HG03175 (cell line): ENCODE data around the gene C1QC.
"Not testable (repeated sequence)": the region's sequence is repeated elsewhere in the genome, so short reads cannot be mapped to it uniquely, and the experiment has no call there.

Source experiments
- ATAC-seq: cut with Tn5 transposase; IDR thresholded peaks from one replicate; pipeline ENCODE4 v1.9.1; 2021; ENCODE audit warnings: mild to moderate bottlenecking, moderate library complexity; ENCODE audit not compliant: unreplicated experiment

C1QC gene

DNA sequence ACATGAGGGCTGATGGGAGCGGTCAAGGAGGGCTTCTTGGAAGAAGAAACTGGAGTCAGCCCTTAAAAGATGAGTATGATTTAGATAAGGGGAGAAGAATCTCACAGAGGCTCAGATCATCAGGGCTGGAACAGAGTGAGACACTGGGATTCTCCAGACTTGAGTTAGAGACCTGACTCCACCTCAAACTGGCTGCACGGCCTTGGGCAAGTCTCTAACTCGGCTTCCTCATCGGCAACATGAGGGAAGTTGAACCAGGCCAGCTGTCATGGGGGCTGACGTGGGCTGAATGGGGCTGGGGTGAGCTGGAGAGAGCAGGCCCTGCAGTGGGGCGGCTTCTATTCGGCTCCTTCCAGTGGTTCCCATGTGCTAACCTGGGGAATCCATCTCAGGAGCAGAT lies 2.5 kb downstream of the C1QC start:
- no peak for ATAC-seq

GRCh38 chr1:22646384-22646783 lies 3.0 kb downstream of the C1QC start:
- no peak for ATAC-seq

DNA sequence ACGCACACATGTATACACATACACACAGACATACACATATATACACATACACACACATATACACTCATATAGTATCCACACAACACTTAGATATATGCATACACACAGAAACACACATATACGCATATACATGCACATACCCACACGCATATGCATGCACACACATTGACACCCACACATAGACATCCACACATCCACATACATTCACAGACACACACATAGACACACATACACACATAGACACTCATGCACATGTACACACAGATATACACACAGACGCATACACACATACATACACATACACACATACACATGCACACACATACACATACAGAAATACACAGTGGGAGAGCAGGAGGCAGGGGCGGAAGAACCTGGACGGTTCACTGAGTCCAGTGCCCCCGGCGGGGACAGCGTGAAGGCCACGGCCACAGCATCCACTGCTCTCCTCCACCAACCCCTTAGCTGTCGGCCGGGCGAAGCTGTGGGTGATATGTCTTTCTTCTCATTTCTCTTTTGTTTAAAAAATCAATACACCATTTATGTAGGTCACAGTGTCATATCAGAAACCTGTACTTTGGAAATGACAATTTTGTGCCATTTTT lies 6.8 kb downstream of the C1QC start:
- ATAC-seq, result no peak

DNA sequence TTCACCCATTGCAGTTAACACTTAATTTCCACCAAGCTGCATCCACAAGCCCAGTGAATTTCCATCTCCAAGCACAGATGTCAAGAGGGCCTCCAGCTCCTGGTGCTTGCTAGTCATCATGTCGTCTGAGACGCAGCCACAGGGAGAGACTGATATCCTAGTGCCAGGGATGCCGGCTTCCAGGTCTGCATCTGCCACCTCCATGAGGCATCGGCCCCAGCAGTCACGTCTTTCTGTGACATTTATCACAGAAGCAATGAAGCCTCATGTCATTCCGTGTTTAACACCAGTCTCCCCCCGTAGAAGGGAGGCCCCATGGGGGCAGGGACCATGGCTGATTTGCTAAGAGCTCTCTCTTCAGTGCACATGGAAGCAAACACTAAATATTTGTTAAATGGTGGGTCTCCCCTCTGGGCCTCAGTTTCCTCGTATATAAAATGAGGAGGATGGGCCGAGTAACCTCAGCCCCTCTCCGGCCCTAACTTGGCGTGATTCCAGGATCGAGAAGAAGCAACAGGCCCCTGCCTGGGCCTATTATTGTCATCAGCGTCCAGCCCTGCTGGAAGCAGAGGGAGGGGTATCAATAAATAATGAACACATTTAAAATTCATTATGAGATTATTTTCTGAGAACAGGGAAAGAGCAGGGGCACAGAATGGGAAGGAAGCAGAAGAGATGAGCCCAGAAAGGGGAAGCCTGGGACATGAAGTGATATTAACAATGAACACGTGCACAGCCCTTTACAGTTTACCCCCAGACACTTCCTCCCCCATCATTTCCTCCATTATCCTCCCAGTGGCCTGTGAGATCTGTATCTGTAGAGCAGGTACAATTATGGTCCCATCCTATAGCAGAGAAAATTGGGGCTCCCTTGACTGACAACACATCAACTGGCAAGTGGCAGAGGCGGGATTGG lies 8.8 kb downstream of the C1QC start:
- no peak for ATAC-seq

DNA sequence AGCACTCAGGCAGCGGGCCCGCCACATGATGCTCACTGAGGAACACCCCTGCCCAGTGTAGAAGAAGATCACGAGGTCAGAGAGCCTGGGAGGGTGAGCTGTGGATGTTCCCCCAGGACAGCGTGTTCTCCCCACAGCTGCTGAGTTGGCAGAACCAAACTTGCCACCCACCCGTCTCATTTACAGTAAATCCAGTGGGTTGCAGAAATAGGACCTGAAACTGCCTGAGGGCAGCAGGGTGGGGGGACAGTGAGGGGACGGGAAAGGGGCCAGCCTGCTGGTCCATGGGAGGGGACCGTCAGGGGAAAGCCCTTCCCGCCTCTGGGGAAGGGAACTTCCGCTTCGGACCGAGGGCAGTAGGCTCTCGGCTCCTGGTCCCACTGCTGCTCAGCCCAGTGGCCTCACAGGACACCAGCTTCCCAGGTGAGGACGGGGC lies 9.5 kb downstream of the C1QC start, which contains the start of gene C1QB:
C1QB (plus strand) TSS at position 356 of the 436 bp plus-strand sequence. CDS start 6,227 bp downstream, outside the sequence.
- ATAC-seq, result no peak

DNA sequence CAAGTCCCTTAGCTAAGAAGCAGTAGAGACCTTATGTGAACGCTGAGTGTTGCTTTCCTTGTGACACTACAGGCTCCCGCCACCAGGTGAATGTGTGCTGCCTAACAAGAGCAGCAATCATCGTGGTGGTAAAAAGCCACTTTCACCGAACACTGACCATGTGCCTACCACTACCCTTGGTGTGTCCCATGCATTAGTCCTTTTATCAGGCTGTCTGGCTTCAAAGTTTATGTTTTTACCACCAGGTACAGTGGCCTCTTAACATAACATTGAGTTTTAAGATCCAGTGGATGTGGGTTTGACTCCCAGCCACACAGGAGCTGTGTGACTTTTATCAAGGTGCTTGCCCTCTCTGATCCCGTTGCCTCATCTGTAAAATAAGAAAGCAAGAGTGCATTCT lies 11.3 kb downstream of the C1QC start:
- ATAC-seq, result no peak

- no peak for ATAC-seq
These were observed 15.1 kb downstream of the C1QC start for GRCh38 chr1:22658385-22659163.

DNA sequence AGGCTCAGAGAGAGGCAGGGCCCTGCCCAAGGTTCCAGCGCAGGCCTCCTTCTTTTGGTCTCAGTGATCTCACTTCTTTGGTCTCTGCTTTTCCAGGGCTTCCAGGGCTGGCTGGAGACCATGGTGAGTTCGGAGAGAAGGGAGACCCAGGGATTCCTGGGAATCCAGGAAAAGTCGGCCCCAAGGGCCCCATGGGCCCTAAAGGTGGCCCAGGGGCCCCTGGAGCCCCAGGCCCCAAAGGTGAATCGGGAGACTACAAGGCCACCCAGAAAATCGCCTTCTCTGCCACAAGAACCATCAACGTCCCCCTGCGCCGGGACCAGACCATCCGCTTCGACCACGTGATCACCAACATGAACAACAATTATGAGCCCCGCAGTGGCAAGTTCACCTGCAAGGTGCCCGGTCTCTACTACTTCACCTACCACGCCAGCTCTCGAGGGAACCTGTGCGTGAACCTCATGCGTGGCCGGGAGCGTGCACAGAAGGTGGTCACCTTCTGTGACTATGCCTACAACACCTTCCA lies 17.3 kb downstream of the C1QC start:
- no peak for ATAC-seq

GRCh38 chr1:22661880-22662279 lies 18.4 kb downstream of the C1QC start:
- ATAC-seq, result no peak

DNA sequence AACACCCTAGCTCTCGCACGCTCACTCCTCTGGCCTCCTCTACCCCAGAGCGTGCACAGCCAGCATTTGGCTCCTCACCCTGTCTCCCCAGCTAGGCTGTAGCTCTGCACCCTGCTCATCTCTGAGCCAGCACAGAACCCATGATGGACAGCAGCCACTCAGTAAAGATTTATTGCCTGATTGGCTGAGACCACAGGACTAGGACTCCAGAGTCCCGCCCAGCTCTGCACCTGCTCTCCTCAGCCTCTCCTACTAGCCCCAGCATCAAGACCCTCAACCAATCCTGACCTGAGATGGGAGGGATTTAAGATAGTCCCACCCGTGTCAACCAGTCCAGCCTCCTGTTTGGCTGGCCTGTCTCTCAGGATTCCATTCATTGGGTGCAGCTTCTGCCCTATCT lies 18.9 kb downstream of the C1QC start:
- ATAC-seq, result no peak

DNA sequence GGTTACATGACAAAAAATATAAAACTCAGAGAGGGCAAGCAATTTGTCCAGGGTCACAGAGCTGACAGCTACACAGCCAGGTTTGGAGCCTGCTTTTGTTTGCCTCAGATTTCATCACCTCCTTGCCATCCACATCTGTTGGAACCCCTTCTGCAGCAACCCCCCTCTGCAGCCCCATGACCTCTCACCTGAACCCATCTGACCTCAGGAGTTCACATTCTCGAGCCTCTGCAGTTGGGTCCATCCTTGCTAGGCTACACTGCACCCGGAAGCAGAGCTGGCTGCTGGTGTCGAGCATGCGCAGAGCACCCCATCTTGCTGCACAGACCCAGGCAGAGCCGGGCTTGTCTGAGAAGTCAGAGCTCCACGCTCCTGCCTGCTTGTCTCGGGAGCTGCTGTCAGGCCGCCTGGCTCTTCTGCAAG lies 19.6 kb downstream of the C1QC start:
- no peak for ATAC-seq

- ATAC-seq, result no peak
These were observed 22.3 kb downstream of the C1QC start for GRCh38 chr1:22665752-22666151.

- no peak for ATAC-seq
These were observed 23.0 kb downstream of the C1QC start for GRCh38 chr1:22666412-22666811.

DNA sequence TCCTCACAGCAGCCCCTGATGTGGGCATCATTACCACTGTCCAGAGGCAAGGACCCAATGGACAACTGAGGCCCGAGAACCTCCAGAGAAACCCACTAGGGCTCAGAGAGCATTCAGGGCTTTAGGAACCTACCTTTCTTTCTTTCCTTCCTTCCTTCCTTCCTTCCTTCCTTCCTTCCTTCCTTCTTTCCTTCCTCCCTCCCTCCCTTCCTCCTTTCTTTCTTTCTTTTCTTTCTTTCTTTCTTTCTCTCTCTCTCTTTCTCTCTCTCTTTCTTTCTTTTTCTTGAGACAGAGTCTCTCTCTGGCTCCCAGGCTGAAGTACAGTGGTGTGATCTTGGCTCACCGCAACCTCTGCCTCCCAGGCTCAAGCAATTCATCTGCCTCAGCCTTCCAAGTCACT lies 25.4 kb downstream of the C1QC start:
- not testable (repeated sequence) for ATAC-seq

GRCh38 chr1:22670352-22670975 lies 27.0 kb downstream of the C1QC start:
- ATAC-seq, result no peak

DNA sequence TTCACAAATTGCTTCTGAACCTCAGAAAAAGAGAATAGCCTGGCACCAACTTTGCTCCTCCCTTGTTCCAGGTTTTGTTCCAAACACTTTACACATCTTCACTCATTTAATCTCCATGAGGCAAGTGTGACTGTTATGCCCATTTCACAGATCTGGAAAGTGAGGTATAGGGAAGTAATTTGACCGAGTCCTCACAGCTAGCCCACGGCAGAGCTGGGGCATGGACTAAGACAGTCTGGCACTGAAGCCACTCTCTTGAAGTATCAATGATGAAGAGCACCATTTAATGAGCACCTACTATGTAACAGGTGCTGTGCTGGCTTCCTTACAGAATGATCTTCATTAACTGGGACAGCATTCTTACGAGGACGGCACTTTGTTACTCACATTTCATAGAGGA lies 28.6 kb downstream of the C1QC start:
- no peak for ATAC-seq

DNA sequence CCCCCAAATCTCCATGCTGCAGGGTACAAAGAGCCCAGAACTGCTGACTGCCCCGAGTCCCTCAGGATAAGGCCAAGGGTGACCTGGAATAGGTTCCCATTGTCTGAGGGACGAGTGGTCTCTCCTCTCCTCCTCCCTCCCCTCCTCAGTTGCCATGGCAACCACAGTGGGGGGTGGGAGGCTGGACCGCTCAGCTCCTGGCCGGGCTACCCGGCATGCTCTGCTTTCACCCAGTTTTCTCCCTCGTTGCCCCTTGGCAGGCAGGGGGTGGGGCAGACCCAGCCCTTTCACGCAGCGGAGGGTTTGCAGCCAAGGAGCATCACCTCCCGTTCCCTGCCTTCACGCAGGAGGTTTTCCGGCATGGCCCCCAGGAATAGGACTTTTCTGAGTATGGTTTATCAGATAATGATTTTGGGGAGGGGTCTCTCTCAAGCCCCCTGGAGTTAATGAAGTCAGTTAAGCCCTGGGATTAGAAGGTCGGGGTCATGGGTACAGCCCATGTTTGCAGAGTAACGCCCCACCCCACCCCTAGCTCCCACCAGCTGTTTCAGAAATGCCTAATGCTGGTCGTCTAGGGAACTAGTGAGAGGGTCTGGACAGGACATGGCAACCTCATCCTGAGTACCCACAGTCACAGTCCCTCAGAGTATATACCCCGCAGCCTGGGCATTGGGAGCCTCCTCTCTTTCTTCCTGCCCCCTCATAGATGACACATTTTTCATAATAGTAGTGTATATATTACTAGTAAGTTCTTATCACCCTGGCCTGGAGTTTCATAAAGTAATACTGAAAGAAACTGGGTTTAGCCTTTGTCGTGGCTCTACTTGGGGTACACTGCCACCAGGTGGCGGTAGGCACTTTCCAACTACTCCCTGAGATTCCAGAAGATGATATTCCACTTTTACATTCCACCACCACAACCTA lies 30.3 kb downstream of the C1QC start:
- ATAC-seq, result no peak

GRCh38 chr1:22674410-22674749 lies 30.9 kb downstream of the C1QC start:
- ATAC-seq, result no peak

DNA sequence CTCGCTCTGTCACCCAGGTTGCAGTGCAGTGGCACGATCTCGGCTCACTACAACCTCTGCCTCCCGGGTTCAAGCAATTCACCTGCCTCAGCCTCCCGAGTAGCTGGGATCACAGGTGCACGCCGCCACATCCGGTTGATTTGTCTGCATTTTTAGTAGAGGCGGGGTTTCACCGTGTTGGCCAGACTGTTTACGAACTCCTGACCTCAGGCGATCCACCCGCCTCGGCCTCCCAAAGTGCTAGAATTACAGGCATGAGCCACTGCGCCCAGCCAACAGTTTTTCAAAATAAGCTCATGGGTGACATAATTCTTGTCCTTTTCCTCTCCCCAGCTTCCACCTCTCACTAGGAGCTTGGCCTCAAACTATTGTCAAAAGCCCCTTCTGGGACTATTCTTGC lies 32.7 kb downstream of the C1QC start:
- not testable (repeated sequence) for ATAC-seq
